IPS DF 6.9 (cell line): Measurements from ENCODE around the gene MPRIP.
"Not testable (repeated sequence)": the region's sequence is repeated elsewhere in the genome, so short reads cannot be mapped to it uniquely, and the experiment has no call there.

Source experiments
- DNase-seq: peaks from one replicate; pipeline ENCODE4 v3.0.0-alpha.2; 2013; ENCODE audit warnings: low read depth, low spot score
- H3K27ac ChIP-seq: one replicate; pipeline ENCODE4 v1.5.1; 2013; ENCODE audit warnings: low read length, control low read depth
- H3K27me3 ChIP-seq: 2 replicates; pipeline ENCODE4 v1.6.1; 2013; ENCODE audit warnings: mild to moderate bottlenecking, low read length; ENCODE audit not compliant: control insufficient read depth, insufficient read depth
- H3K36me3 ChIP-seq: 2 replicates; pipeline ENCODE4 v1.6.1; 2013; ENCODE audit warnings: low read length; ENCODE audit not compliant: control insufficient read depth, insufficient read depth
- H3K4me1 ChIP-seq: 2 replicates; pipeline ENCODE4 v1.6.1; 2013; ENCODE audit warnings: low read length; ENCODE audit not compliant: control insufficient read depth, insufficient read depth
- H3K4me3 ChIP-seq: 2 replicates; pipeline ENCODE4 v1.5.1; 2013; ENCODE audit warnings: mild to moderate bottlenecking, low read length
- H3K9me3 ChIP-seq: 2 replicates; pipeline ENCODE4 v1.6.1; 2013; ENCODE audit warnings: low read length, inconsistent platforms; ENCODE audit not compliant: control insufficient read depth, insufficient read depth
- WGBS: extraction: QIAGEN DNeasy Blood & Tissue Kit; methylation state at CpG from one replicate; pipeline ENCODE4 v1.1.7; 2013; ENCODE audit warnings: mixed read lengths, missing lambda C conversion rate; ENCODE audit not compliant: insufficient read length, insufficient coverage; 5-methylcytosine and 5-hydroxymethylcytosine counted together

Gene MPRIP

GRCh38 chr17:17002731-17003715 lies 39.2 kb upstream of the MPRIP start:
- WGBS = no CpG with 5 or more reads among the region's 20 CpGs
- H3K36me3 ChIP-seq, DNase-seq, H3K4me1 ChIP-seq, H3K27ac ChIP-seq, H3K4me3 ChIP-seq, H3K9me3 ChIP-seq, H3K27me3 ChIP-seq: not testable (repeated sequence)

- DNase-seq = no peak
- WGBS = no CpG with 5 or more reads among the region's 19 CpGs
- no peaks in the 10 kb centered on the region for H3K9me3 ChIP-seq
- no peak overlapping the region for H3K27ac ChIP-seq
- no peaks in the 10 kb centered on the region for H3K36me3 ChIP-seq
- H3K4me1 ChIP-seq = 0 out of 2 replicates have a peak, but pooled peaks cover 1% of the 10 kb centered on the region
- no peaks in the 10 kb centered on the region for H3K27me3 ChIP-seq
- no peak overlapping the region for H3K4me3 ChIP-seq
Measured at GRCh38 chr17:17004251-17004996, 37.8 kb upstream of the MPRIP start.

DNA sequence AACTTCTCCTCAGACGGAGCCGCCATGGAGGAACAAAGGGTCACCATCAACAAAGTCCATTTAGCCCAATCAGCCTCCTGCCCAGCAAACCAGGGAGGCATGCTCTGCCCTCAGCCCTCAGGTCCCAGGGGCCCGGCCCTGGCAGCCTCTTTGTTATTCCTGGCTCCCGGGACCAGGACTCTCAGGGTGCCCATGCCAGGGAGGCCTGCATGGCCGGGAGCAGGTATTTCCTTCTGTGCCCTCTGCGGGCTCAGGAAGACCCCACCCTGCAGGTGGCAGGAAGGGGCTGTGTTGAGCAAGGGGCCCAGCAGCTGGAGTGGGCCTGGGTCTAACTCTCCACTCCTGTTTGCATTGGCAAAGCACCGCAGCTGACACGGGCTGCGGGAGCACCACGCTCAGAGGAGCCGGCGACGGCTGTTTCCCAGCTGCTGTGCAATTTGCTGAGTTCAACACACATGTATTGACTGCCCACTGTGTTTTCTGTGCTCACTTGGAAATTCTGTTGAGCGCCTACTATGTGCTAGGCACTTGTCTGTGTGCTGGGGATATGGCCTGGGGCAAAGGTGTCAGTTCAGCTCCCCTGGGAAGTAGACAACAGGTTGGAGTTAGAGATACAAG lies 37.2 kb upstream of the MPRIP start:
- H3K4me1 ChIP-seq, DNase-seq, H3K27me3 ChIP-seq, H3K36me3 ChIP-seq, H3K9me3 ChIP-seq, H3K4me3 ChIP-seq, H3K27ac ChIP-seq: not testable (repeated sequence)
- WGBS = no CpG with 5 or more reads among the region's 14 CpGs

- WGBS = no CpG with 5 or more reads among the region's 6 CpGs
- not testable (repeated sequence) for DNase-seq, H3K27ac ChIP-seq
Measured at GRCh38 chr17:17007891-17008290, 34.4 kb upstream of the MPRIP start.

DNA sequence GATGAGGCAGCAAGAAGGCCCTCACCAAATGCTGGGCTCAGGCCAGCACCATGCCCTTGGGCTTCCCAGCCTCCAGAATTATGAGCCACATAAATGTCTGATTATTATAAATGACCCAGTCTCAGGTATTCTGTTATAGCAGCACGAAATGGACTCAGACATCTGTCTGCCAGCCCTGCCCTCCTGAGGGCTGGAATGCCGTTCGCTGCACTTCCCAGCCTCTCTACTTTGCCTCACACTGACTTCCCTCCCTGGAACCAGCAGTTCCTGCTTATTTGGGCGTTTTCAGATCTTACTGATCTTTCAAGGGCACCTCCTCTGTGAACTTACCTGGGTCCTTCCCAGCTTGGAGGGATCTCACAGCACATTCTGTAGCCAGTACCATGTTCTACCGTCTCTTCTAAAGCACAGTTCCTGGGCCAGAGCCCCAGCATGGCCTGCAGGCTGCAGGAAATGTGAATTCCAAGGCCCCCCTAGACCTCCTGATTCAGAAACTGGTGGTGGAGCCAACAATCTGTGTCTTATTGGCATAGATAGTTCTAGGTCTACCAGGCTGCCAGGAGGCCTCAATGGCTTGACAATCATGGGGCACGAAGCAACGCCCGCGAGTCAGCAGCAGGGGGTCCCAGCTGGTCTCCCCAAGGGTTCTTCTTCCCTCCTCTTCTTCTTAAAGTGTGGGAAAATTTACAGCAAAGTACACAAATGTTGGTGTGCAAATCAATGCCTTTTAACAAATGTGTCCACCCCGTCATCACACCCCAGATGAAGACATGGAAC lies 33.4 kb upstream of the MPRIP start:
- H3K9me3 ChIP-seq, H3K27ac ChIP-seq, H3K36me3 ChIP-seq, H3K27me3 ChIP-seq, DNase-seq, H3K4me1 ChIP-seq, H3K4me3 ChIP-seq: not testable (repeated sequence)
- WGBS = no CpG with 5 or more reads among the region's 10 CpGs

More at GRCh38 chr17:17007891-17008290, 34.4 kb upstream of the MPRIP start:
- not testable (repeated sequence) for H3K4me3 ChIP-seq, H3K27me3 ChIP-seq, H3K9me3 ChIP-seq, H3K36me3 ChIP-seq, H3K4me1 ChIP-seq

DNA sequence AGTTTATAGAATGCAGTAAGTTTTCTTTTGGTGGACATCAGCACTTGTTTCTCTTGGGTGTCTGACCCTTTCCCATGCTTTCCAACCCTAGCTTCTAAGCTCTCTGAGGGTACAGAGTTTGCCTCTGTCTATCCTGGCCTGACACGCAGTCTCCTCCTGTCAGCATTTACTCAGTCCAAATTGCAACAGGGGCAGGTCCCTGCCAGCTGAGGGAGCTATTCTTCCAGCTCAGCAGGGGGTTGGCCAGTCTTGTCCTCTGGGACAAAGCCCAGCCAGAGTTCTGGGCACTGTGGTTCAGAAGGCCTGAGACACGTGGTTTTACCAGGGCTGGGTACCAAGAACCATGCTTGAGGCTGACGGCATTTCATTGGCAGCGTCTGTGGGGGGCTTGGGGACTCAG lies 32.3 kb upstream of the MPRIP start:
- not testable (repeated sequence) for DNase-seq, H3K27me3 ChIP-seq, H3K4me3 ChIP-seq, H3K36me3 ChIP-seq, H3K4me1 ChIP-seq, H3K27ac ChIP-seq, H3K9me3 ChIP-seq
- no CpG with 5 or more reads among the region's 4 CpGs for WGBS

- H3K9me3 ChIP-seq, H3K4me1 ChIP-seq, H3K27me3 ChIP-seq, DNase-seq, H3K4me3 ChIP-seq, H3K36me3 ChIP-seq, H3K27ac ChIP-seq: not testable (repeated sequence)
- no CpG with 5 or more reads among the region's 12 CpGs for WGBS
Measured at GRCh38 chr17:17010545-17011034, 31.7 kb upstream of the MPRIP start.

DNA sequence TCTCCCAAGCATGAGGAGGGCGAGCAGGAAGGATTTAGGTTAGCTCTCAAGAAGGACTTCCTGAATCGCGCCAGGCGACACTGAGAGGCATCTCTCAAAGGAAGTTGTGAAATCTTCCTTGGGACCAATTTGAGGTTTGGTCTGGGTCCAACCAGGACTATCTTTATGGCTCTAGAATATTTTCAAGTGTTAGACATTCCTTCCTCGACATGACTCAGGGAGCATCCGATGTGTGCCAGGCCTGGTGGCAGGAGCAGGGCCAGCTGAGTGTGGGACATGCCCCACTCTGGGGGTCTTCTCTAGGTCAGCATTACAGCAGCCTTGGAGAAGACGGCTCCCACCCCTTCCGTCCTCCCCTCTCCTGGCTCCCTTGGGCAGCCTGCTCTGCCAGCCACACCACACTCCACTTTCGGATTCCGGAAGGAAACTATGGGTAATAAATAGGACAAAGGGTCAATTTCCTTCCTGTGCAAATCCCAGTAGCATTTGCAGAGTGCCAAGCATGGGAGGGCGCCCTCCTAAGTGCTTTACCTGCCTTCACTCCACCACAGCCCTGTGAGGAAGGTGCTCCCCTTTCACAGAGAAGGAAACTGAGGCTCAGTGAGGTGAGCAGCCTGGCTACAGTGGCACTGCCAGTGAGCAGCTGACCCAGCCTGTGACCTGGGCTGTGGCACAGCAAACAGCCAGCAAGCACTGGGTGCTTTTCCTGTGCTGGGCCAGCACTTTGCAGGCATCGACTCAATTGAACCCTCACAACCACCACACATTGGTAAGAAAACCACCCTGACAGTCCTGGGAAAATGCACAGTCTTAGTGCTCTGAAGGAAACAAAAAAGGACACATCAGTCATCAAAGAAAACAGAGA lies 31.0 kb upstream of the MPRIP start:
- not testable (repeated sequence) for H3K9me3 ChIP-seq, H3K27ac ChIP-seq, H3K4me1 ChIP-seq, H3K36me3 ChIP-seq, H3K4me3 ChIP-seq, DNase-seq, H3K27me3 ChIP-seq
- WGBS = no CpG with 5 or more reads among the region's 12 CpGs

DNA sequence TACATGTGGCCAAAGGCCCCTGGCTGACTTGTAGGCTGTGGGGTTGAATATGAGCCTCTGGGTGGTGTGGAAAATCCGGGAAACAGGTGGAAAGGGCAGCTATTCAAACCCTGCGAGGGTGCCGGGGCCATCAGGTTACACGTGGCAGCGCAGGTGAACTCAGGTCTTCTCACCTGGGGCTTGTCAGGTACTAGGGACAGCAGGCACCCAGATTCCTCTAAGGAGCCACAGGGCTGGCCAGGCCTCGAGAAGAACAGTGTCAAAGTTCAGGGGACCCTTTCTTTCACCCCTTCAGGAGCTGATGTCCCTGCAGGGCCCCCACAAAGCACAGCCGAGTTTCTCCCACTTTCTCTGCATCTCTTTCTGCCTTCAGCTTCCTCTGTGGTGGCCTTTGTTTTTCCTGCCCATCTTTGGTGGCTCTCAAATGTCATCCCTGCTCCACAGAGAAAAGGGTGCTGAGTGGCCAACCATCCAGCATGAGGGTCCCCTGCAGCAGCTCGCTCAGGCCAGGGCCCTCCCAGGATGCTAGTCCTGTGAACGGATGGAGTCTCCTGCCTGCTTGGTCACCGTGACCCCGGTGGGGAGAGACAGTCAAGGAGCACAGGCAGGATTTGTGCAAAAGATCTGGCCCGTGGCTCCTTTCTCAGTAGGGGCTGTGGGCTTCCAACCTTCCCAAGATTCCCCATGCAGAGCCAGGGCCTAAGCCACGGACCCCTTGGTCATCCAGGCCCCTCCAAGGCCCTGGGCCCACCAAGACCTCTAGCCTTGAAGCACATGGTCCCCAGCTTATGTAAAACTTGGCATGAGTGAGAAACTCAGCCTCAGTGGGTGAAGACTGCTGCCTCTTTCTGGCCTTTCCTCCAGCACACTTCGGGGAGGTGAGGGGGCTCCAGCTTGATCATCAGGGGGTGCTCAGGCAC lies 28.2 kb upstream of the MPRIP start:
- not testable (repeated sequence) for H3K4me1 ChIP-seq, H3K4me3 ChIP-seq, H3K27me3 ChIP-seq, H3K27ac ChIP-seq, DNase-seq, H3K9me3 ChIP-seq, H3K36me3 ChIP-seq
- WGBS = no CpG with 5 or more reads among the region's 14 CpGs
